ENCODE measurements around the gene PPT2. TPM values are rescaled to one million over a fixed set of nuclear protein-coding genes. Genes with fewer than 3 reads are reported as not detected.
A peak's percentile ranks its signal among the peaks of the same experiment; 100 is the strongest.
"Not testable (repeated sequence)": the region's sequence is repeated elsewhere in the genome, so short reads cannot be mapped to it uniquely, and the experiment has no call there.

PPT2 gene
- total RNA-seq, 3 donors from 2014 or later (not counting 1 experiment from before 2014, with no cell fraction given), result 16.3 to 28.3 (median 19.0) TPM

DNA sequence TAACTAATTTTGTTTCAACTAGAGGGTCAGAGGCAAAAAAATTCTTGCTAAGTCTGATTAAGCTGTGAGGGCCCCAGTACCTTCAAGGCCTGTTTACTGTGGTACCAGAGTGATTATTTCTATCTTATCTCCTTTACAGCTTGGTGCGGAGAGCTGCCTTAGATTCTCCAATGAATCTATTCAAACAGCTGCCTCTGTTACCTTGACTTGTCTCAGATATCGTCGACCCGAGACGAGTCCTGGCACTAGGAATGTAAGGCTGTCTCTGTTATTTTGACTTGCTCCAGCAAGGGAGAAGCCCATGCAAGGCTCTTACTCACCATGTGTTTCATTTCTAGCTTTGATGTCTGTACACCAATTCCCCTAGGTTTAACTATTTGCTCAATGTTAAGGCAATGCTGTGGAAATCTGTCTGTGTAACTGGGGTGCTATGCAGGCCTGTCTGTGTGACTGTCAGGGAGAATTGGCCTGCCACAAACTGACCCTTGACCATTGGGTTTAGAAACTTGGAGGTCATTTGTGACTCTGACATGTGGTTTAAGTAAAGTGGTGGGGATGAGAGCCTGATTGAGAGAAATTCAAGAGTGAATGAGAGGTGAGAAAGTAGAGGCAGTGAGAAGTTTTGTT lies 13.4 kb upstream of the PPT2 start:
- Histone ChIP-seq H3K4me1 (ENCODE audit: control insufficient read depth, insufficient read depth, low read length) (no peaks in the 10 kb centered on the region), H3K9me3 (ENCODE audit: control insufficient read depth, insufficient read depth, low read length) (no peaks in the 10 kb centered on the region), H3K27me3 (ENCODE audit: control insufficient read depth, insufficient read depth, low read length) (no peaks in the 10 kb centered on the region), H3K27ac (ENCODE audit: low read length) (no peak overlapping the region), H3K36me3 (ENCODE audit: control insufficient read depth, insufficient read depth, low read length) (no peaks in the 10 kb centered on the region), H3K4me3 (ENCODE audit: low read length) (no peak overlapping the region)
- 89% methylated on average over 5 of the region's 5 CpGs for WGBS (ENCODE audit: insufficient coverage)
- TF ChIP-seq, protein P1, sequence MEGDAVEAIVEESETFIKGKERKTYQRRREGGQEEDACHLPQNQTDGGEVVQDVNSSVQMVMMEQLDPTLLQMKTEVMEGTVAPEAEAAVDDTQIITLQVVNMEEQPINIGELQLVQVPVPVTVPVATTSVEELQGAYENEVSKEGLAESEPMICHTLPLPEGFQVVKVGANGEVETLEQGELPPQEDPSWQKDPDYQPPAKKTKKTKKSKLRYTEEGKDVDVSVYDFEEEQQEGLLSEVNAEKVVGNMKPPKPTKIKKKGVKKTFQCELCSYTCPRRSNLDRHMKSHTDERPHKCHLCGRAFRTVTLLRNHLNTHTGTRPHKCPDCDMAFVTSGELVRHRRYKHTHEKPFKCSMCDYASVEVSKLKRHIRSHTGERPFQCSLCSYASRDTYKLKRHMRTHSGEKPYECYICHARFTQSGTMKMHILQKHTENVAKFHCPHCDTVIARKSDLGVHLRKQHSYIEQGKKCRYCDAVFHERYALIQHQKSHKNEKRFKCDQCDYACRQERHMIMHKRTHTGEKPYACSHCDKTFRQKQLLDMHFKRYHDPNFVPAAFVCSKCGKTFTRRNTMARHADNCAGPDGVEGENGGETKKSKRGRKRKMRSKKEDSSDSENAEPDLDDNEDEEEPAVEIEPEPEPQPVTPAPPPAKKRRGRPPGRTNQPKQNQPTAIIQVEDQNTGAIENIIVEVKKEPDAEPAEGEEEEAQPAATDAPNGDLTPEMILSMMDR (IDR thresholded peaks at IDR 0.05), result no peak
- Mint-ChIP-seq H3K27me3 (ENCODE audit: low read depth in 2 of 2) (peaks cover 9 to 12% of the 10 kb centered on the region in 2 donors), H3K4me1 (no peaks in the 10 kb centered on the region), H3K27ac (no peak overlapping the region), H3K36me3 (no peaks in the 10 kb centered on the region), H3K9me3 (no peaks in the 10 kb centered on the region), H3K4me3 (no peak overlapping the region)
- ATAC-seq (no peak), DNase-seq (no peak)
- intact Hi-C loops (cut with micrococcal nuclease), result no loop called here

DNA sequence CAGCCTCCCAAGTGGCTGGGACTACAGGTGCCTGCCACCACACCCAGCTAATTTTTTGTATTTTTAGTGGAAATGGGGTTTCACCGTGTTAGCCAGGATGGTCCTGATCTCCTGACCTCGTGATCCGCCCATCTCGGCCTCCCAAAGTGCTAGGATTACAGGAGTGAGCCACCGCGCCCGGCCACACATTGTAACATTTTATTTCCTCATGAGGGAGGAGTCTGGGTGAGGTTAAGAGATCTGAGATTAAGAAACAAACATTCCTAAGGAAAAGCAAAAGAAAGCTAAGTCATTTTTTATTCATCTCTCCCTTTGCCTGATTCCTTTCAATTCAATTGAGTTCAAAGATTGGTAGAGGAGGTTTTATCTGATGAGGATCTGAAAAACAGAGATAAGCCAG lies 9.7 kb upstream of the PPT2 start:
- H3K36me3 ChIP-seq (ENCODE audit: control insufficient read depth, insufficient read depth, low read length); H3K4me3 Mint-ChIP-seq; H3K27ac Mint-ChIP-seq; H3K9me3 ChIP-seq (ENCODE audit: control insufficient read depth, insufficient read depth, low read length); intact Hi-C loops (cut with micrococcal nuclease); DNase-seq; H3K36me3 Mint-ChIP-seq; ATAC-seq; H3K4me3 ChIP-seq (ENCODE audit: low read length); H3K27ac ChIP-seq (ENCODE audit: low read length); H3K9me3 Mint-ChIP-seq: not testable (repeated sequence)
- H3K4me1 ChIP-seq (ENCODE audit: control insufficient read depth, insufficient read depth, low read length), result peaks cover 23% of the 10 kb centered on the region
- peaks cover 19 to 28% of the 10 kb centered on the region in 2 donors for H3K4me1 Mint-ChIP-seq
- 94% methylated on average over 7 of the region's 7 CpGs for WGBS (ENCODE audit: insufficient coverage)
- H3K27me3 Mint-ChIP-seq (ENCODE audit: low read depth in 2 of 2), result peaks cover 19 to 34% of the 10 kb centered on the region in 2 donors
- H3K27me3 ChIP-seq (ENCODE audit: control insufficient read depth, insufficient read depth, low read length), result peaks cover 13% of the 10 kb centered on the region

DNA sequence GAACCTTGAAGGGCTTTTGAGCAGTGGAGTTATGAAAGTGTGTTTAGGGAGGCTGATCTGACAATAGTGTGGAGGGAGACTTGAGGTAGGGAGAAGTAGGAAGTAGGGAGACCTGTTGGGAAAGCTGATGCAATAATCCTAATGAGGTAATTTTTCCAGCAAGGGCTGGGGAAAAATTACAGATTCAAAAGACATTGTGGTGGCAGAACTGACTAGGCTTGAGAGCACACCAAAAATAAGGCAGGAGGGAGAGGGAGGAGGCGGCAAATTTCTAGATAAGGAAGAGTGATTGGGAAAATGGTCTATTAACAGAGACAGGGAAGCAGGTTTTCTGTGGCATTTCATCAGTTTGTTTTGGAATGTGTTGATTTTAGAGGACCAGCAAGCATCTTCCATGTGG lies 7.7 kb upstream of the PPT2 start:
- H3K4me3 Mint-ChIP-seq, result peak overlapping the region; percentile 3
- TF ChIP-seq, protein P1 (IDR thresholded peaks at IDR 0.05), result no peak
- peaks cover 21% of the 10 kb centered on the region for H3K27me3 ChIP-seq (ENCODE audit: control insufficient read depth, insufficient read depth, low read length)
- peaks cover 25 to 43% of the 10 kb centered on the region in 2 donors for H3K27me3 Mint-ChIP-seq (ENCODE audit: low read depth in 2 of 2)
- no peaks in the 10 kb centered on the region for H3K9me3 Mint-ChIP-seq
- no peaks in the 10 kb centered on the region for H3K36me3 ChIP-seq (ENCODE audit: control insufficient read depth, insufficient read depth, low read length)
- H3K36me3 Mint-ChIP-seq, result no peaks in the 10 kb centered on the region
- H3K27ac Mint-ChIP-seq, result no peak overlapping the region
- ATAC-seq, result no peak
- peaks cover 24 to 41% of the 10 kb centered on the region in 2 donors for H3K4me1 Mint-ChIP-seq
- no peak overlapping the region for H3K4me3 ChIP-seq (ENCODE audit: low read length)
- peaks cover 28% of the 10 kb centered on the region for H3K4me1 ChIP-seq (ENCODE audit: control insufficient read depth, insufficient read depth, low read length)
- peaks cover 3% of the 10 kb centered on the region for H3K9me3 ChIP-seq (ENCODE audit: control insufficient read depth, insufficient read depth, low read length)
- no peak overlapping the region for H3K27ac ChIP-seq (ENCODE audit: low read length)
- DNase-seq, result no peak
- 96% methylated on average over 1 of the region's 1 CpG for WGBS (ENCODE audit: insufficient coverage)
- intact Hi-C loops (cut with micrococcal nuclease), result no loop called here

DNA sequence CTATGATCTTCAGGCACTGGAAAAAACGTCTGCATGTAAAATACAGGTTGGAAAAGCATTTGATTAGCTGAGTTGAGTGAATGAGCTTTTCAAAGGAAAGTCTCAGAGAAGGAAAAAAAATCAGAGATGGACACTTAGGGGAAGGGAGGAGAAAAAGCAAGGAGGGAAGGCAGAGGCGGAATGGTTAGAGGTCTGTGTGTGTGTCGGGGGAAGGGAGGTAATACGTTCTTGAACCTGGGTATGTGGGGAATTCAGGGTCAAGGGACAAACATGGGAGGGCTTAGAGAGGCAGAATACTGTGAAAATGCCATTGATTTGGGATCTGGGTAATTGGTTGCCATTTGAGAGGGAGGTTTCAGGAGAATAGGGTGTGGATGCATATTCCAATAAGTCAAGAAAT lies 7.3 kb upstream of the PPT2 start:
- Mint-ChIP-seq H3K27ac (no peak overlapping the region), H3K36me3 (no peaks in the 10 kb centered on the region), H3K27me3 (ENCODE audit: low read depth in 2 of 2) (peaks cover 24 to 42% of the 10 kb centered on the region in 2 donors), H3K4me1 (peaks cover 25 to 44% of the 10 kb centered on the region in 2 donors), H3K4me3 (peak overlapping the region; percentile 3), H3K9me3 (no peaks in the 10 kb centered on the region)
- Histone ChIP-seq H3K4me3 (ENCODE audit: low read length) (no peak overlapping the region), H3K27ac (ENCODE audit: low read length) (no peak overlapping the region), H3K27me3 (ENCODE audit: control insufficient read depth, insufficient read depth, low read length) (peaks cover 21% of the 10 kb centered on the region), H3K9me3 (ENCODE audit: control insufficient read depth, insufficient read depth, low read length) (peaks cover 3% of the 10 kb centered on the region), H3K36me3 (ENCODE audit: control insufficient read depth, insufficient read depth, low read length) (no peaks in the 10 kb centered on the region), H3K4me1 (ENCODE audit: control insufficient read depth, insufficient read depth, low read length) (peaks cover 28% of the 10 kb centered on the region)
- ATAC-seq (no peak), DNase-seq (no peak)
- TF ChIP-seq, protein P1 (IDR thresholded peaks at IDR 0.05), result no peak
- WGBS (ENCODE audit: insufficient coverage), result 64% methylated on average over 4 of the region's 4 CpGs
- intact Hi-C loops (cut with micrococcal nuclease), result no loop called here

Measured in natural killer cell (primary cell).